HL-60/S4 treated with retinoic acid at 250 ng/mL for 4 days and 3 days (cell line): ENCODE measurements around the gene MTERF4.

ENCODE experiments used
- in situ Hi-C: fragments of 300-500 bp; cut with MboI; formaldehyde crosslinking; loops from 2 replicates; pipeline ENCODE4 v1.7.0; 2022; ENCODE audit warnings: low sequenced_read_pairs

Gene MTERF4, protein sequence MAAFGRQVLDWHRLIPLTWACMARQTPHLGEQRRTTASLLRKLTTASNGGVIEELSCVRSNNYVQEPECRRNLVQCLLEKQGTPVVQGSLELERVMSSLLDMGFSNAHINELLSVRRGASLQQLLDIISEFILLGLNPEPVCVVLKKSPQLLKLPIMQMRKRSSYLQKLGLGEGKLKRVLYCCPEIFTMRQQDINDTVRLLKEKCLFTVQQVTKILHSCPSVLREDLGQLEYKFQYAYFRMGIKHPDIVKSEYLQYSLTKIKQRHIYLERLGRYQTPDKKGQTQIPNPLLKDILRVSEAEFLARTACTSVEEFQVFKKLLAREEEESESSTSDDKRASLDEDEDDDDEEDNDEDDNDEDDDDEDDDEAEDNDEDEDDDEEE

DNA sequence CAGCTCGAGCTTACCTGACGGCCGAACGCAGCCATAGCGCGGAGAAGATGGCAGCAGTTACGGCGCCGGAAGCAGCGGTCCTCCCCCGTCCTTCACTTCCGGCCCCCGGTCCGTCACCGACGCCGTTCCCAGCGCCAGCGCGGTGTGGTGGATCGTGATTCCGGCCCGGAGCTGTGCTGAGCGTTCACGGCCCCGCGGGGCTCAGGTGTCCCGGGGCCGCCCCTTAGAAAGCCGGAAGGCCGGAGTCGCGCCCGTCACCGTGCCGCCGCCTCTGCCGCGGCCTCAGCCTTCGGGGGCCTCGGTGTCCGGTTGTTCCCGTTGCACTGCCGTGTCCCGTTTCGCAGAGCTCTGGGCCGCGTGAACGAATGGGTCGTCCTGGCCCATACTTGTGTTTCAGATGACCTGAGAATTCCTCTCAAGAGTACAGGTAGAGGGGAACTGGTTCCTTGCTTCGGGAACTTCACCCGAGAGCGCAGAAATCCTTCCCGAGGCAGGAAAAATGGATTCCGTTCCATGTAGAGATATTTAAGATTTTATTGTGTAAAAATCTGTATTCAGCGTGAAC, at the start of gene MTERF4:
Gene MTERF4, minus strand, starts transcription at position 49 of the 565 bp plus-strand sequence. Its CDS starts 14 bp downstream, at position 35.
- in situ Hi-C loops: no loop called here

DNA sequence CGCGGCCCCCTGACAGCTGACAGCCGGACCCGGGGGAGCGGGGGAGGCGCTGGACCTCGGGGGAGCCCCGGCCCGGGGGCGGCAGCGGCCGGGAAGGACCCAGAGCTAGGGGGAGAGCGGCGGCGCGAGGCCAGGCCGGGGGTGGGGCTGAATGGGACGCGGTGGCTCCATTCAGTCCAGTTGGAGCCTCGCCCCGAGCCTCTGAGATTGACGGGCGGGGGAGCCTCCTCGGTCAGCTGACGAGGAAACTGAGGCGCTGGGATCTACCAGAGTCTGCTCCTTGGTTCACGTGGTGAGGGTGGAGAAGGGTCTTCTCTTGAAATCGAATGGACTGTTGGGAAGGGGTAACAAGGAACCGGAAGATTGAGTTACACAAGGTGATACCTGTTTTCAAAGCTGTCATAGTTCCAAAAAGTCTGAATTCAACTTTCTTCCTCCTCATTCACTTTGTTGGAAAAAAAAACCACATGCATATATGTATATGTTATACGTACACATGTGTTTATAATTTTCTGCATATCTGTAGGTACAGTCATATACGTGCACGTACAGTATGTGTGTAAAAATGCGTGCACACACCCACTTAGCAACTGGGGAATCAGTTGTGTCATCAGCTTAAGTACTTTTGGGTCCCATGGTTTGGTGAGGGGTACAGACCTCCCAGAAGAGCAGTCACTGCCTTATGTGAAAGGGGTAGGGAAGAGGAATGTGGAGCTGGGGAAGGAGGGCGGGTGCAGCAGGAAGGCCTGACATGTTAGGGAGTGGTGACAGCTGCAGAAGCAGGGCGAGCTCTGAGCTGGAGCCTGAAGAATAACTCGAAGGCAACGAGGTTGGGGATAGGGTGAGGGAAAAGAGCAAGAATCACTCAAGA, 48.8 kb upstream of the MTERF4 start:
- in situ Hi-C loops: no loop called here

DNA sequence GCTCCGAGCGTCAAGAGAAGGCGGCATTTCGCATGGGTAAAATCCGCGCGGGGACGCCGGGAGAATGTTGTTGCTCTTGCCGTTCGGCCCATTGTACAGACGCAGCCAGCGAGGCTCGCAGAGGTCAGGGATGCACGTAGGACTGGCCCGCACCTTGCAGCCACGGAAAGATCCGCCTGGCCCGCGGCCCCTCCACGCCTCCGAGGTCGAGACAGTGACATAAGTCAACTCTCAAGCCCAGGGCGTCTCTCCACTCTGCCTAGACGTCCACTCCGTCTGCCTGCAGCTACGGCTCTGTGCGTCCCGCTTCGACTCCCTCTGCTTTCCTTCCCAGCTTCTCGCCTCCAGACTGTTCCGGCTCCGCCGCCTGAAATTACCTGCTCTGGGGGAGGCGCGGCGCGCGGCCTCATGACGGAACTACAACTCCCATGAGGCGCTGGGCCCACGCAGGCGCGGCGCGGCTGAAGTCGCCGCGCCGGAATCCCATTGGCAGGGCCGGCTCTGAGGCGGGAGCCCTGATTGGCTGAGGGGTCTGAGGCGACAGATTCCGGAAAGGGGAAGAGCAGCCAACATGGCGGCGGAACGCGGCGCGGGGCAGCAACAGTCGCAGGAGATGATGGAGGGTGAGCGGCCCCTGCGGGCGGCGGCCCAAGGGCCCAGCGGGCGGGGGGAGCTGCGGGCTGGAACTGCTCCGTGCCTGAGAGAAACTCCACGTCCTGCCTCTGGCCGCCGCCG, 48.0 kb upstream of the MTERF4 start, which contains the start of gene PPP1R7:
Gene PPP1R7, plus strand, starts transcription at position 543 of the 735 bp plus-strand sequence. Its CDS starts 29 bp downstream, at position 572.
- in situ Hi-C loops: no loop called here

DNA sequence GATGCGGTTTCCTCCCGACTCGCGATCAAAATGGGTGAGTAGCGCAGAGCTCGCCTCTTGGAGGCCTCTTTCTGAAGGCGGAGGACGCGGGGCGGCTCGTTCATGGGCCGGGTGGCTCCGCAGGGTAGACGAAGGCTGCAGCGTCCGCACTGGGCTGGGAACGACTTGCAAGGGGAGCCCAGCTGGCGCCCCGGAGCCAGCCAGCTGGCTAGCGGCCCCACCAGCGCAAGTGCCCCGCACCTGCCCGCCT, 47.5 kb upstream of the MTERF4 start:
- in situ Hi-C loops: no loop called here

DNA sequence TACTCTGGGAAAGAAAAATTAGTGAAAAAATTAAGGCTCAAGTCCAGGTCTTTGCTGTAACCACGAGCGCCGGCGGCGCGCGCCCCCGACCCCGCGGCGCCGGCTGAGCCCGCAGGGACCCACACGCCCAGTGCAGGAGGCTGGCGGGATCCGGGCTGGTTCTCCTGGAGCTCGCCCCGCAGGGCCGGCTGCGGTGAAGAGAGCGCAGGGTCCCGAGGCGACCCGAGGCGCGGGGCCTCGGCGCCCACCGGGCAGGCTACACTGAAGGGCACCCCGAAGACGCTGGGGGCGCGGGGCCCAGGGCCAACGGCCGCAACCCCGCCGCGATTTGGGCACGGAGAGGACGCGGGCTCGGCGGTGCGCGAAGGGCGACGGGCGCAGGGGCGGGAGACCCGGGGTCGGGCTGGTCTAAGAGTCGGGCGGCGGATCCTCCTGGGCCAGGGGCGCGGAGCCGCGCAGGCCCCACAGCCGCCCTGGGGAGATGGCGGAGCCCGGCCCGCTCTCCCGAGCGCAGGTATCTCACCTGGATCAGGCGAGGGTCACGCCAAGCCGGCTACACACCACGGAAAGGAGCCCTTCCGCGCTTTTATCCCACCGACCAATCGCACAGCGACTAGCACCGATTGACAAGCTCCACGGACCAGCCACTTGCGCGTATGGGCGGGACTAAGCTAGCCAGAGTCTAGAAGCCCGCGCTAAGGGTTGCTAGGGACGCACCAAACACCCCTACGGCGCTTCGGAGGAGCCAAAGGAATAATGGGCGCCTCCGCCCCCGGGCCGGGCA, 47.0 kb upstream of the MTERF4 start, which contains the start of gene PASK:
Gene PASK, minus strand, starts transcription at position 582 of the 784 bp plus-strand sequence. CDS start 6,440 bp downstream, outside the sequence.
- in situ Hi-C loops: no loop called here

DNA sequence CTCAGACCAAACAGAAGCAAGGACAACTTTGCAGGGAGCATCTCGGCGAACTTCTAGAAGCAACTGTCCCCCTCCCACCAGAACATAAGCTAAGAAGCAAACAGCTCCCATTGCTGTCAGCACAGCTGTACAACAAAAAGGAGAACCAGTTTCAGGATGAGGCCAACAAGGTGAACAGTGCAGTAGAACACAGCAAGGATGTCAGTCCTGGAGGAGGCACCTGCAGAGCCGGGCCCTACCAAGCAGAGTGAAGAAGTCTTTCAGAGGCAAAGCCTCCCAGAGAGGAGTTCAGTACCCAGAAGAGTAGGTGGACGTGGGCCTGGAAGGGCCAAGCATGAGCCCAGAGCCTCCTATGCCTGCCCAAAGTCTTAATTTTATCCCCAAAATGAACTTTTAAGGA, 46.2 kb upstream of the MTERF4 start:
- in situ Hi-C loops: no loop called here

DNA sequence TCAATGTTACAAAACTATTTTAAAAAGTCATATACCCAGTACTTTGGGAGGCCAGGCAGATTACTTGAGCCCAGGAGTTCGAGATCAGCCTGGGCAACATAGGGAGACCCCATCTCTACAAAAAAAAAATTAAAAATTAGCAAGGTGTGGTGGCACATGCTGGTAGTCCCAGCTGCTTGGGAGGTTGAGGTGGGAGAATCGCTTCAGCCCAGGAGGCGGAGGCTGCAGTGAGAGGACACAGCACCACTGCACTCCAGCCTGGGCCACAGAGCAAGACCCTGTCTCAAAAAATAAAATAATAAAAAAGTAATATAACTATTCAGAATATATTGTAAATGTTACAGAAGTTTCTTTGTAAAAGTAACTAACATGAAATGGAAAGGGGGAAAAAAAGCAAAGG, 45.2 kb upstream of the MTERF4 start:
- in situ Hi-C loops: no loop called here

DNA sequence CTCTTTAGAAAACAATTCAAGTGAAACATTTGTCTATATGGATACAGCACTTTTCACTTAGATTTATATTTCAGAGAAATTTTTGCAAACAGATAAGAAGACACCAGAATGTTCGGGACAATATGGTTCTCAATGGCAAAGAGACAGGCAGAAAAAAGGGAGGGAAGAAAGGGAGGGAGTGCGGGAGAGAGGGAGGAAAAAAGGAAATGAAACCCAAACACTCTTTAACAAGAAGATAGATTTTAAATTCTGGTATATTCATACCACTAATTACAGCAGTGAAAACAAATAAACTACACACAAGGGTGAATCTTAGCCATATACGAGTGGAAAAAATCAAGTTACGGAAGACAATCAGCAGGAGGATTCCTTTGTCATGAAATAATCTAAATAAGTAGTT, 44.2 kb upstream of the MTERF4 start:
- in situ Hi-C loops: no loop called here

DNA sequence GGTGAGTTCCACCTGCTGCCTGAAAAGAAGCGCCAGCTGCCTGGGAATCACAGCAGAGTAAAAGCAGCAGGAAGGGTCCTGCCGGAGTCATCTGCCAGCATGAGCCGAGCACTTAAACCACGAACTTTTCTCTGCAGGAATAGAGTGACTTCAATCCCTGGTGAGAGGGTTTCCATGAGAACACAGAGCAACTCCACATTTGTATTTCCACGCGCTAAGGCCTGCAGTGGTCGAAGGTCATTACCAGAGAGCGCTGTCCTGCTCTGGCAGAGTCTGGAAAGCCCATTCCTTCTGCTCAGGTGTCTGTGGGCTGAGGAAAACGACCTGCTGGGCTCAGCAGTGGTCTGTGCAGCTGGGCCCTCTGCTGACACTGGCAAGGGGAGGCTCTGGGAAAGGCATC, 40.5 kb upstream of the MTERF4 start:
- in situ Hi-C loops: no loop called here

DNA sequence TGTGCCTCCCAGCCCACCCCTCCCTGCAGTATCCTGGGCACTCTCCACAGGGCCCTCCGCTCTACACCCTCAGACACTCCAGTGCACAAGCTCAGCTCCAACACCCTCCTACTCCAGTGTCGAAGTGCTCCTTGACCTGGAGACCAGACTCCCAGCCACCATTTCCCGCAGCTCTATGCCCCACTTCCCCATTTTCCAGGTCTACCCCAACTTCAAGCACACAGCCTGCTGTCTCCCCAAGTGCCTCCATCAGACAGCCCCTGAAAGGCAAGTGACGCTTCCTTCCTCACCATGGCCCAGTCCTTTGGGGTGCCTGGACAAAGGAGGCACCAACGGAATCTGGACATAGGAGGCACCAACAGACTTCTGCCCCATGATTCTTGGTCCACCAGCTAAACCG, 40.0 kb upstream of the MTERF4 start:
- in situ Hi-C loops: no loop called here

DNA sequence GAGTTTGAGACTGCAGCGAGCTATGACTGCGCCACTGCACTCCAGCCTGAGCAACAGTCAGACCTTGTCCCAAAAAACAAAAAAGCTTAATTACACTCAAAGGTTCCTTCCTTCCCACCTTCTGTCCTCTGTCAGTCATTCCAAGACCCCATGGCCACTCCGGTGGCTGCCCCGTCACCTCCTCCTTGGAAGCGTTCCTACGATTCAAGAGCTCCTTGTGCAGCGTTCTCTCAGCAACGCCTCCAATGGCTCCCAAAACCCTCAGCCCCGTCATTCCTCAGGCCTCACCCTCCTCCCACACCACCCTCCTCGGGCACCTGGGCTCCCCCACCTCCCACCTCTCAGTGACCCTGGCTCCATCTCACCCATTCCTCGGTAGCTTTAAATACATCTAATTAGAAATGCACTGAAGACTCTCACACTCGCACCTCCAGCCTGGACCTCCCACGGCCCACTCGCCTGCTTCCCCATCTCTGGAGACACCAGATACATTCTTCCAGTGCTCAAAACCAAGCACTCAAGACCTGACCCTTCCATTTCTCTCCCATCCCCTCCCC, 39.2 kb upstream of the MTERF4 start:
- in situ Hi-C loops: no loop called here

DNA sequence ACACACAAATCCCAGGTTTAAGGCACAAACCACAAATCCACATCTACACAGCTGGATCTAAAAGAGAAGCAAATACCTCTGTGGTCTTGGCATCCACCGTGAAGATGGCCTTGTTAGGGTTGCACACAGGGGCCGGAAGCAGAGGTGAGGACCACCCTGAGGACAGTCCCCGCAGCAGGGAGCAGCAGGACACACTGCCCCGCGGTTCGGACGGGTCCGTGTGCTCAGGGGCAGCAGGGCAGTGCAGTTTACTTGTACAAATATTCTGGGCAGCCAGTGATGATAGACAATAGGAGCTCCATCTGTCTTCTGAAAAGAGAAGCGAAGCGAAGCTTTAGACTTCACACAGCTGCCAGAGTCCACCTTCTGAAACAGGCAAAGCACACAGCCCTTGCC, 38.4 kb upstream of the MTERF4 start:
- in situ Hi-C loops: no loop called here

DNA sequence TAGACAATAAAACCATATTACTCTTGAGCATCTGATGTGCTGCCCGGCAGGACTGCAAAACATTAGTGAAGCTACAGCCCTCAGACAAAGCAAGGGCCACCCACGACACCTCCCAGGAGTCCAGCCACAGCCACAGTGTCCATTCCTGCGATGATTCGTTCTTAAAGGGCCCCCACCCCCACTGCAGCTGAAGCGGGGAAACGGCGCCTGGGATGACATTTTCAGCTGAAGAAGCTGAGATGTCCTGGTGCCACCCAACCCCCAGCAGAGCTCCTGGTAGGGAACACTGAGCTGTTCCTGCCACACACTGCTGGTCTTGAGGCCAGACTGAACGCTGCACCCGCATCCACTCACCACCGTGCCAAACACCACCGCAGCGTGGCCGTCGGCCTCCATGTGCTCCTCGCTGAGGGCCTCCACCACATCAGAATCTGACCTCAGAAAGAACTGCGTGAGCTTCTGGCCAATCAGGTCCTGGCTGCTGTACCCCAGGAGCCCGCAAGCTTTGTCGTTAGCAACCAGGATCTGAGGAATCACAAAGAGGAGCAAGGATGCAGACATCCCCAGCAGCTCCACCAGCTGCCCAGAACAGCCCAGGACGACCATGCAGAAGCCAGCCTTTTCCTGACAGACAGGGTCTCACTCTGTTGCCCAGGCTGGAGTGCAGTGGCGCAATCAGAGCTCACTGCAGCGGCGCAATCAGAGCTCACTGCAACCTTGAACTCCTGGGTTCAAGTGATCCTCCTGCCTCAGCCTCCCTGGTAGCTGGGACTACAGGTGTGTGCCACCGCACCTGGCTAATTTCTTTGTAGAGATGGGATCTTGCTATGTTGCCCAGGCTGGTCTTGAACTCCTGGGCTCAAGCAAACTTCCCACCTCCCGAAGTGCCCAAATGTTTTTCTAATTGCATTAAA, 37.7 kb upstream of the MTERF4 start:
- in situ Hi-C loops: no loop called here

DNA sequence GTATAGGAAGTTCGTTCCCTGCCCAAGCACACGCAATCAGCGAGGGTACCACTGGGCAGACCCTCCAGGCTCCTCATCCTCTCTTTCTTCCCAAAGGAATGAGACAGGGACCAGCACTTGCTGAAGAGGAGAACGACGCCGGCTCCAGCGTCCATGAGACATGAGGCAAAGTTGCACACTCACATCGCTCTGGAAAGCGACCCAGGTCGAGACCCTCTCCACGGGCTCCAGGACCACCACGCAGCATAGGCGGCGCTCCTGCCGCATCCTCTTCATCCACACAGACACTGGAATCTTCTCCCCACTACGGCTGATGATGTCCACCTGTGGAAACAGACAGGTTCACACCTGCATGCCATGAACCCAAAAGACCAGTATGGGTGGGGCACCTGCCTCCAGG, 36.4 kb upstream of the MTERF4 start:
- in situ Hi-C loops: no loop called here

DNA sequence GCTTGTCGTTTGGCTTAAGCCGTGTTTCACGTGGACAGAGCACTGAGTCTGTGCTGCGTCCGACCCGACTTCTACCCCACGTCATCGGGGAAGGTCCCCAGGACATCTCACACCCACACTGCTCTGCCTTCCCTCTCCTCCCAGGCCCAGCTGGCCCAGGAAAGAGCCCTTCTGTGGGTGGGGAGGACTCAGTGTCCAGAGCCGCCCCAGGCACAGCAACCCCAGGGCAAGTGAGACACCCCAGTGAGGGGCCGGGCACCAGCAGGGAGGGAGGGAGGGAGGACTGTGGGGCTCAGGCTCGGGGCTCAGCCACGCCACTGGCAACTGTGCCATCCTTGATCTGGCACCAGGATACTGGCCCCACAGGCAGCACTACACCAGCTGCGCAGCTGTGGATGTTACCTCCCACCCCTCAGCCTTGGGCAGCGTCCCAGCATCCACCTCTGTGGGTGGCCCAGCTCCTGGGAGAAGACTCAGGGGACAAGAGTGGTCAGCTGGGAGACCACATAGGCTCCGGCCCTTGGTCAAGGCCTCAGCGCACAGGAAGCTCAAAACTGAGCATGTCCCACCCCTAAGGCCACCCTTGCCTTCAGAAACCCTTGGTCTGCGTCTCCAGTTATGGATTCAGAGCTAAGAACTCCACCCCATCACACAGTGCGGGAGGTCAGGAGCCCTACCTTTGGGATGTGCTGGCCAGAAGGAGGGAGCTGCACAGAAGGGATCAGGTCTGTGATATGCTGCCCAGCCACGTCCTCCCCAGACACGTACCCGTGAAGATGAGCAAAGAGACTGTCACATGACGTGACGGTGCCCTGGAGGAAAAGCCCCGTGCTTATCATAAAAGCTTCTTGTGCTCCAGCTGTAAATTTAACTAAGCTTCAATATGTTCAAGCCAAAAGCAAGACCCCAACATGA, 35.4 kb upstream of the MTERF4 start:
- in situ Hi-C loops: no loop called here

DNA sequence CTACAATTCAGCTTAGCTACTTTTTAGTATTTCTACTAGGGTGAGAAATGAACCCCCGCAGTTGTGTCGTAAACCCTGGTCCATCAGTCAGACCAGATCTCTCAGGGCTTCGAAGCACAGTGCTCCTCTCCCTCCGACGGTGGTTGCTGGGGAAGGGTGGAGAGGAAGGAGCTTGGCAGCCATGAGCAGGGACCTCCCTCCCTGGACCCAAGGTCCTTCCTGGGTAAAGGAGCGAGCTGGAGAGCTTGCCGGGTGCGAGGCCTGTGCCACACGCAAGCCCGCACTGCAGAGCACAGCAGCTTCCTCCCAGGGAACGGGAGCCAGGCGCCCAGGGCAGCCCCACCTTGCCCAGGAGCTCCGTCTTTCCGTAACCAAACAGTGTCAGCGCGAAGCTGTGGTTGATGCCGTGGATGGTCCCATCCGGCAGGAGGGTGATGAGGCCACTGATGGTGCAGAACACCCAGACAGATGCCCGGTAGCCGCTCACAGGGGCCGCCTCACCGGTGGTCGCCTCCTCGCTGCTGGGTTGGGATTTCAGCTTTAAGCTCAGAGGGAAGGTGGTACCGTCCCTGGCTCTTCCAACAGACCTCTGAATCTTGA, 34.7 kb upstream of the MTERF4 start:
- in situ Hi-C loops: no loop called here

DNA sequence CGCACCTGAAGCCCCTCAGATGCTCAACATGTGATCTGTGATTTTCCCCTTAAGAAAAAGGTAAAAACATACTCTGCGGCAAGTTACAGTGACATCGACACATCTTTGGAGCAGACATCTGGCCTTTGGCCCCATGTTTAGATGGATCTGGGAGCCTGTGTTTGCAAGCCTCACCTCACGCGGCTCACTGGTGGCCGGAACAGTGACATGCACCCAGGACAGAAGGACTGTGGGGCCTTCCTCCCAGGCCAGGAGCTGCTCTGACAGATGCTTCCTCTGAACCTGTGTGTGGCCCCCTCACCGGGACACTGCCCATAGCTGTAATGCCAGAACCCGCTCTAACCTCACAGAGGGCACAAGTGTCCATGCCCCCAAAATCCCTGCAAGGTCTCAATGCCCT, 34.1 kb upstream of the MTERF4 start:
- in situ Hi-C loops: no loop called here

DNA sequence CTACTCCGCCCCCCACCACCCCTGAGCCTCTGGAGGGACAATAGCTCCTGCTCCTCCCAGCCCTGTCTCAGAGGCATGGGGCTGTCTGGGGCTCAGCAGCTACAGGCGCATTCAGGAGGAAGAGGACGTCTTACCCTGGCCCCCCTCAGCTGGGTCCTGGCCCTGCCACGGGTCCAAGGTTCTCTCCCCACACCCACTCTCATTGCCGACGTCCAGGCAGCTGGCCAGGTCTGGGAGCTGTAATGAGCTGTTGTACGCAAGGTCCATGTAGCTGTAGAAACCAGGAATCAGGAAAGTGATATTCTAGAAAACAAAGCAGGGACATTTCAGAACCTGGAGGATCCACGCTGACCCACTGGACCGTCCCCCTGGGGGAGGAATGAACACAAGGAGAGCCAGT, 33.6 kb upstream of the MTERF4 start:
- in situ Hi-C loops: no loop called here
